Measurements from ENCODE around the gene ENTPD5.

DNA sequence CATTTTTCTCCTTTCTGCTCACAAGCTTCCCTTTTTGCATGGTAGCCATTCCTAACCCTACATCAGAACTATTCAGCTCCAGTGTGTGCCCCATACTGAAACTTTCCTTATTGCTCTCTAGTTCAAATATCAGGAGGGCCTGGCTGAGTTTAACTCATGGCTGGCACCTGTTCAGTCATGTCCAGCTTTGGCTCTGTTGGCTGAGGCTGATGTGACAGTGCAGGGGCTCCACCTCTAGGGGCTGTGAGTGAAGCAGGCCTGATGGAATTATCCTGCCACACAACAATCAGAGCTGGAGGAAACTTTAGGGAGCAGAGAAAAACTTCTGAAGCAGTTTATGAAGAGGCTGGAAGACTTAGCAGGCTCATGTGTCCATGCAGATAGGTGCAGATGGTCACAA is 60.5 kb downstream of the ENTPD5 start:
- TF ChIP-seq CEBPB (IDR thresholded peaks at IDR 0.05; ENCODE audit: low read depth, low read length): no peak
- TF ChIP-seq CTCF (conservative IDR thresholded peaks at IDR 0.05; ENCODE audit: low read depth, low read length): no peak
- TF ChIP-seq, protein P1, sequence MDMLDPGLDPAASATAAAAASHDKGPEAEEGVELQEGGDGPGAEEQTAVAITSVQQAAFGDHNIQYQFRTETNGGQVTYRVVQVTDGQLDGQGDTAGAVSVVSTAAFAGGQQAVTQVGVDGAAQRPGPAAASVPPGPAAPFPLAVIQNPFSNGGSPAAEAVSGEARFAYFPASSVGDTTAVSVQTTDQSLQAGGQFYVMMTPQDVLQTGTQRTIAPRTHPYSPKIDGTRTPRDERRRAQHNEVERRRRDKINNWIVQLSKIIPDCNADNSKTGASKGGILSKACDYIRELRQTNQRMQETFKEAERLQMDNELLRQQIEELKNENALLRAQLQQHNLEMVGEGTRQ (IDR thresholded peaks at IDR 0.05; ENCODE audit: low read depth, low read length): no peak
